GM12878 (cell line): ENCODE measurements around the gene UBXN11. TPM values are rescaled to one million over a fixed set of nuclear protein-coding genes. Genes with fewer than 3 reads are reported as not detected.
A peak's percentile ranks its signal among the peaks of the same experiment; 100 is the strongest.

Experiments used
- ATAC-seq: fragments of 200-7000 bp; cut with Tn5 transposase; 3 replicates; pipeline ENCODE4 v1.9.1; 2020; ENCODE audit warnings: mild to moderate bottlenecking, moderate library complexity
- BruUV-seq: library from RNA; stranded (reverse); fragments of 400-500 nt; replicated peaks from 2 replicates; lab custom pipeline; 2021; lab: Mats Ljungman, UMichigan
- CTCF ChIA-PET: fragments of 300-600 bp; sonication (Branson Sonifier 250); formaldehyde crosslinking; extraction: SDS; loops from one replicate; lab custom pipeline; 2021; ENCODE audit warnings: inconsistent platforms; lab: Yijun Ruan, JAX
- POLR2A ChIA-PET: fragments of 350-600 bp; formaldehyde crosslinking; extraction: SDS; loops from one replicate; lab custom pipeline; 2021; ENCODE audit warnings: inconsistent platforms; lab: Charles Lee
- RAD21 ChIA-PET: fragments of 300-600 bp; sonication (Branson Sonifier 250); formaldehyde crosslinking; loops from one replicate; lab custom pipeline; 2023; ENCODE audit warnings: antibody characterized with exemption; ENCODE audit not compliant: unreplicated experiment; lab: Charles Lee
- SMC1A ChIA-PET: fragments of 300-600 bp; sonication (Branson Sonifier 250); formaldehyde crosslinking; loops from one replicate; lab custom pipeline; 2023; ENCODE audit not compliant: unreplicated experiment, uncharacterized antibody; lab: Charles Lee
- DNase-seq: peaks from one replicate; pipeline ENCODE4 v3.0.0-alpha.2; 2011; ENCODE audit warnings: low read depth, low spot score
- FAIRE-seq: peaks from 3 replicates; lab custom pipeline; 2011; peaks lifted over from hg19 to GRCh38; lab: Jason Lieb, UNC
- H2AFZ ChIP-seq: 2 replicates; pipeline ENCODE4 v1.6.0; 2011; ENCODE audit warnings: low read depth, low read length, control low read depth; ENCODE audit not compliant: control insufficient read depth
- H3K27ac ChIP-seq: 2 replicates; pipeline ENCODE4 v1.5.1; 2011; ENCODE audit warnings: control low read depth; ENCODE audit not compliant: control insufficient read depth, insufficient read depth
- H3K27me3 ChIP-seq, 2 experiments: replicated peaks in 1 of 2; 2 replicates each; pipeline versions ENCODE4 v1.6.0 to v1.6.1; 2011; ENCODE audit warnings: low read length in 1 of 2; ENCODE audit not compliant: control insufficient read depth in 2 of 2, insufficient read depth in 2 of 2
- H3K36me3 ChIP-seq, 2 experiments: 2 replicates each; pipeline ENCODE4 v1.5.1; 2011; ENCODE audit warnings: low read length in 1 of 2; ENCODE audit not compliant: control insufficient read depth in 2 of 2, insufficient read depth in 2 of 2
- H3K4me1 ChIP-seq: 2 replicates; pipeline ENCODE4 v1.6.1; 2011; ENCODE audit warnings: mild to moderate bottlenecking, low read length, moderate library complexity, mixed read lengths; ENCODE audit not compliant: control insufficient read depth, insufficient read depth
- H3K4me2 ChIP-seq: 2 replicates; pipeline ENCODE4 v1.6.0; 2011; ENCODE audit warnings: control low read depth; ENCODE audit not compliant: control insufficient read depth, insufficient read depth
- H3K4me3 ChIP-seq: fragments of 200-600 bp; sonication (generic); 2 replicates; pipeline ENCODE4 v1.5.1; 2016
- H3K79me2 ChIP-seq: 2 replicates; pipeline ENCODE4 v1.6.0; 2011; ENCODE audit warnings: low read length; ENCODE audit not compliant: control insufficient read depth, insufficient read depth
- H3K9ac ChIP-seq: 2 replicates; pipeline ENCODE4 v1.8.0; 2011; ENCODE audit warnings: low read length, control low read depth, mixed read lengths; ENCODE audit not compliant: control insufficient read depth, insufficient read depth
- H3K9me3 ChIP-seq: replicated peaks from 3 replicates; pipeline ENCODE4 v1.5.1; 2011; ENCODE audit warnings: mild to moderate bottlenecking, low read length; ENCODE audit not compliant: control insufficient read depth, insufficient read depth
- H4K20me1 ChIP-seq: 2 replicates; pipeline ENCODE4 v1.6.0; 2011; ENCODE audit not compliant: control insufficient read depth, insufficient read depth
- DPF2 ChIP-seq: fragments of 450-650 bp; IDR thresholded peaks from 2 replicates; pipeline ENCODE4 v1.6.1; 2017; ENCODE audit warnings: mild to moderate bottlenecking
- ETV6 ChIP-seq, 2 experiments: fragments of 450-650 bp in 1 of 2; IDR thresholded peaks in 1 of 2; conservative IDR thresholded peaks in 1 of 2; 2 replicates each; pipeline ENCODE4 v1.6.1; 2014; ENCODE audit warnings: antibody characterized with exemption in 1 of 2, borderline replicate concordance in 1 of 2, low read depth in 1 of 2, mild to moderate bottlenecking in 1 of 2, moderate library complexity in 1 of 2
- GATAD2B ChIP-seq: fragments of 450-650 bp; conservative IDR thresholded peaks from 2 replicates; pipeline ENCODE4 v1.6.1; 2017; ENCODE audit warnings: low read depth, mild to moderate bottlenecking, moderate library complexity
- IKZF1 ChIP-seq: fragments of 450-650 bp; conservative IDR thresholded peaks from 2 replicates; pipeline ENCODE4 v1.6.1; 2017; ENCODE audit warnings: antibody characterized with exemption, mild to moderate bottlenecking
- IKZF2 ChIP-seq, 2 experiments: fragments of 450-650 bp; IDR thresholded peaks; 2 replicates each; pipeline ENCODE4 v1.6.1; 2017; ENCODE audit warnings: mild to moderate bottlenecking in 2 of 2, moderate library complexity in 2 of 2
- MEF2B ChIP-seq: fragments of 450-650 bp; IDR thresholded peaks from 2 replicates; pipeline ENCODE4 v1.6.1; 2018; ENCODE audit warnings: mild to moderate bottlenecking, moderate library complexity; ENCODE audit not compliant: partially characterized antibody, poor library complexity, severe bottlenecking
- MYB ChIP-seq: fragments of 150-350 bp; IDR thresholded peaks from 2 replicates; pipeline ENCODE4 v1.6.1; 2014; ENCODE audit warnings: mild to moderate bottlenecking, low read depth, low read length, borderline replicate concordance
- NR2F1 ChIP-seq: fragments of 450-650 bp; conservative IDR thresholded peaks from 2 replicates; pipeline ENCODE4 v1.6.1; 2017; ENCODE audit warnings: mild to moderate bottlenecking
- PAX5 ChIP-seq: IDR thresholded peaks from 2 replicates; pipeline ENCODE4 v1.6.1; 2011; ENCODE audit warnings: low read depth, low read length, borderline replicate concordance
- POU2F2 ChIP-seq: IDR thresholded peaks from 3 replicates; pipeline ENCODE4 v1.6.1; 2011; ENCODE audit warnings: low read depth, mild to moderate bottlenecking, low read length, borderline replicate concordance
- RELB ChIP-seq: fragments of 450-650 bp; IDR thresholded peaks from 2 replicates; pipeline ENCODE4 v1.6.1; 2017; ENCODE audit warnings: low read depth, mild to moderate bottlenecking, moderate library complexity
- SP1 ChIP-seq: IDR thresholded peaks from one replicate; pipeline ENCODE4 v1.6.1; 2011; ENCODE audit warnings: low read depth, low read length
- SPI1 ChIP-seq: IDR thresholded peaks from 2 replicates; pipeline ENCODE4 v1.6.1; 2011; ENCODE audit warnings: low read depth, mild to moderate bottlenecking, low read length, moderate library complexity, borderline replicate concordance; ENCODE audit not compliant: insufficient read depth
- TAF1 ChIP-seq: IDR thresholded peaks from 2 replicates; pipeline ENCODE4 v1.6.1; 2011; ENCODE audit warnings: mild to moderate bottlenecking, low read depth, low read length, borderline replicate concordance
- TCF12 ChIP-seq: IDR thresholded peaks from 2 replicates; pipeline ENCODE4 v1.6.1; 2011; ENCODE audit warnings: low read depth, mild to moderate bottlenecking, low read length
- ZNF207 ChIP-seq: fragments of 450-650 bp; IDR thresholded peaks from 2 replicates; pipeline ENCODE4 v1.6.1; 2014; ENCODE audit warnings: antibody characterized with exemption, mild to moderate bottlenecking, borderline replicate concordance
- ZNF687 ChIP-seq: fragments of 450-650 bp; IDR thresholded peaks from 2 replicates; pipeline ENCODE4 v1.6.1; 2017; ENCODE audit warnings: mild to moderate bottlenecking, moderate library complexity
- WGBS: methylation state at CpG from one replicate; pipeline ENCODE4 v1.1.6; 2016; ENCODE audit warnings: low lambda C conversion rate; ENCODE audit not compliant: insufficient replicate concordance, insufficient coverage; ENCODE audit errors: missing lambda C conversion rate; 5-methylcytosine and 5-hydroxymethylcytosine counted together
- in situ Hi-C: fragments of 300-500 bp; cut with MboI; formaldehyde crosslinking; loops from 9 replicates; pipeline ENCODE4 v1.14.3; 2018; ENCODE audit warnings: mixed read lengths
- intact Hi-C: fragments of 100-400 bp; cut with micrococcal nuclease; formaldehyde crosslinking; loops from one replicate; pipeline ENCODE4 v1.14.2; 2022; ENCODE audit not compliant: unreplicated experiment
- polyA plus RNA-seq, 11 experiments: library from polyadenylated mRNA; depleted of rRNA in 4 of 11; unstranded in 6 of 11; stranded (reverse) in 5 of 11; fragments of >200 nt; fragmentation: Nextera tagmentation in 4 of 11; fragmentation: Illumina TruSeq in 1 of 11; extraction: Ambion mirVana in 4 of 11; extraction: Trizol in 1 of 11; gene quantifications; 1 replicate in 1 of 11; 2 replicates in 10 of 11; pipeline versions ENCODE4 v1.2.1 to v1.2.3, GENCODE V29; 2011 to 2016; ENCODE audit warnings: inconsistent platforms in 2 of 11, missing spikeins in 2 of 11, low read depth in 1 of 11
- total RNA-seq, 4 experiments: library from RNA; depleted of rRNA in 3 of 4; stranded (reverse); fragments of >200 nt in 3 of 4; fragmentation: Illumina TruSeq in 1 of 4; extraction: Trizol in 1 of 4; gene quantifications; 2 replicates each; pipeline versions ENCODE4 v1.2.1 to v1.2.3, GENCODE V29; 2013 to 2021

The UBXN11 gene
- total and polyA plus RNA-seq, 10 of the 15 experiments (the other 5 are each of a cell fraction or from before 2014, with no cell fraction given) = 0.32 to 34.4 (median 9.6) TPM

- no peak for DNase-seq
- H3K79me2 ChIP-seq = no peaks in the 10 kb centered on the region
- H3K36me3 ChIP-seq = peaks cover 0 to 4% of the 10 kb centered on the region in 2 experiments; a peak in 2 of 4 replicates
- no TSS peak for BruUV-seq
- CTCF ChIA-PET = interaction anchor here (1.2 to 18.0 kb wide), 13 partner anchors 10 to 129 kb away, joined by 3 to 879 read pairs (median 34); partner anchors contain the start of genes CD52, CEP85 and UBXN11
- peak overlapping the region; percentile 49 for H3K4me2 ChIP-seq
- peak overlapping the region; percentile 12; the same call in 1 of the 2 replicates for H3K4me3 ChIP-seq
- FAIRE-seq = peak; percentile 68
- SMC1A ChIA-PET = interaction anchor here (0.9 to 11.1 kb wide), 11 partner anchors 7 to 134 kb away, joined by 3 to 474 read pairs (median 16); partner anchors contain the start of genes CD52 and SH3BGRL3
- intact Hi-C loops = no loop called here
- 2% methylated on average over 8 of the region's 8 CpGs for WGBS
- POLR2A ChIA-PET = interaction anchor here (3.8 to 9.2 kb wide), 2 partner anchors 19 to 31 kb away, joined by 30 to 253 read pairs; partner anchors contain the start of genes CD52 and UBXN11
- H3K9me3 ChIP-seq = no peaks in the 10 kb centered on the region
- H3K27ac ChIP-seq = peak overlapping the region; percentile 86
- peaks cover 77% of the 10 kb centered on the region for H3K4me1 ChIP-seq
- H2AFZ ChIP-seq = peak overlapping the region; percentile 31
- RAD21 ChIA-PET = interaction anchor here (1.6 to 8.7 kb wide), 7 partner anchors 8 to 130 kb away, joined by 7 to 477 read pairs (median 20); partner anchors contain the start of genes CD52, SH3BGRL3 and UBXN11
- in situ Hi-C loops = loop anchor here (5.0 kb wide), 1 partner anchor 35 kb away; no protein-coding TSS in a partner anchor
- H3K9ac ChIP-seq = peak overlapping the region; percentile 49
- peak; percentile 59 for ATAC-seq
- H4K20me1 ChIP-seq = no peaks in the 10 kb centered on the region
- H3K27me3 ChIP-seq = no peaks in the 10 kb centered on the region
- TF ChIP-seq MYB = no peak
- TF ChIP-seq ZNF207 = no peak
- peak; percentile 33; the same call in 1 of the 2 replicates for TF ChIP-seq SPI1
- 0 out of 2 replicates have a peak, but pooled peaks have one; percentile 22 for TF ChIP-seq GATAD2B
- 0 out of 2 replicates have a peak, but pooled peaks have one; percentile 24 for TF ChIP-seq NR2F1
- 0 out of 2 replicates have a peak, but pooled peaks have one; percentile 22 for TF ChIP-seq TAF1
- peak; percentile 91 for TF ChIP-seq MEF2B
- peak; percentile 71 to 81 for TF ChIP-seq IKZF2 (IDR thresholded peaks at IDR 0.05)
- 0 out of 3 replicates have a peak, but pooled peaks have one; percentile 26 for TF ChIP-seq POU2F2
- TF ChIP-seq TCF12 = peak; percentile 85
- TF ChIP-seq IKZF1 = peak; percentile 73
- TF ChIP-seq RELB = peak; percentile 22; the same call in 1 of the 2 replicates
- TF ChIP-seq ZNF687 = peak; percentile 59; the same call in 1 of the 2 replicates
- TF ChIP-seq PAX5 = peak; percentile 49; the same call in 1 of the 2 replicates
- peak; percentile 66 for TF ChIP-seq SP1
- TF ChIP-seq DPF2 = 0 out of 2 replicates have a peak, but pooled peaks have one; percentile 19
- 0 out of 4 replicates have a peak, but pooled peaks of 1 of the 2 experiments have one; percentile 29 for TF ChIP-seq ETV6 (conservative IDR thresholded peaks at IDR 0.05 in 1 of 2, IDR thresholded peaks at IDR 0.05 in 1 of 2; ENCODE audit: borderline replicate concordance in 1 of 2, low read depth in 1 of 2)
Measured at GRCh38 chr1:26287033-26287711, 19.3 kb downstream of the UBXN11 start.
